MCF 10A (cell line): Measurements from ENCODE around the gene C20orf173. TPM values are rescaled to one million over a fixed set of nuclear protein-coding genes. Genes with fewer than 3 reads are reported as not detected.

Source experiments
- BruUV-seq: library from RNA; stranded (reverse); fragments of 400-500 nt; replicated peaks from 2 replicates; lab custom pipeline; 2021; lab: Mats Ljungman, UMichigan
- CTCF ChIA-PET: fragments of 300-600 bp; sonication (Branson Sonifier 250); formaldehyde crosslinking; extraction: SDS; loops from one replicate; lab custom pipeline; 2021; ENCODE audit warnings: antibody characterized with exemption, inconsistent platforms; lab: Yijun Ruan, JAX
- POLR2A ChIA-PET: fragments of 300-600, 350-650 bp; sonication (Branson Sonifier 250); formaldehyde crosslinking; extraction: SDS; loops from one replicate; lab custom pipeline; 2020; ENCODE audit warnings: antibody characterized with exemption, inconsistent platforms; lab: Yijun Ruan, JAX
- DNase-seq: peaks from one replicate; pipeline ENCODE4 v3.0.0-alpha.2; 2018; ENCODE audit not compliant: unreplicated experiment
- H3K27ac Mint-ChIP-seq: one replicate; pipeline ENCODE4 v1.8.0; 2022; ENCODE audit warnings: mild to moderate bottlenecking, low read depth, mixed read lengths; ENCODE audit not compliant: unreplicated experiment
- H3K27me3 Mint-ChIP-seq: one replicate; pipeline ENCODE4 v1.8.0; 2022; ENCODE audit warnings: mixed read lengths; ENCODE audit not compliant: insufficient read depth, unreplicated experiment
- H3K36me3 Mint-ChIP-seq: one replicate; pipeline ENCODE4 v1.8.0; 2022; ENCODE audit warnings: mild to moderate bottlenecking, moderate library complexity, mixed read lengths; ENCODE audit not compliant: insufficient read depth, unreplicated experiment
- H3K4me1 Mint-ChIP-seq: one replicate; pipeline ENCODE4 v1.8.0; 2022; ENCODE audit warnings: mixed read lengths; ENCODE audit not compliant: insufficient read depth, unreplicated experiment
- H3K4me3 Mint-ChIP-seq: one replicate; pipeline ENCODE4 v1.8.0; 2022; ENCODE audit warnings: mild to moderate bottlenecking, moderate library complexity, mixed read lengths; ENCODE audit not compliant: unreplicated experiment
- H3K9me3 Mint-ChIP-seq: one replicate; pipeline ENCODE4 v1.8.0; 2022; ENCODE audit warnings: mixed read lengths; ENCODE audit not compliant: unreplicated experiment
- intact Hi-C: fragments of 100-400 bp; cut with micrococcal nuclease; formaldehyde crosslinking; loops from 2 replicates; pipeline ENCODE4 v1.14.1; 2022
- total RNA-seq: library from RNA; stranded (reverse); gene quantifications from 2 replicates; pipeline ENCODE4 v1.2.3, GENCODE V29; 2022
- TF ChIP-seq, protein P1 (sequence below): fragments of 200-600 bp; IDR thresholded peaks from one replicate; pipeline ENCODE4 v1.8.0; 2022; ENCODE audit warnings: antibody characterized with exemption, mild to moderate bottlenecking; ENCODE audit not compliant: unreplicated experiment

The C20orf173 gene
- total RNA-seq, 1 experiment from 2014 or later = not detected

- no peaks in the 10 kb centered on the region for H3K27me3 Mint-ChIP-seq
- TF ChIP-seq, protein P1, sequence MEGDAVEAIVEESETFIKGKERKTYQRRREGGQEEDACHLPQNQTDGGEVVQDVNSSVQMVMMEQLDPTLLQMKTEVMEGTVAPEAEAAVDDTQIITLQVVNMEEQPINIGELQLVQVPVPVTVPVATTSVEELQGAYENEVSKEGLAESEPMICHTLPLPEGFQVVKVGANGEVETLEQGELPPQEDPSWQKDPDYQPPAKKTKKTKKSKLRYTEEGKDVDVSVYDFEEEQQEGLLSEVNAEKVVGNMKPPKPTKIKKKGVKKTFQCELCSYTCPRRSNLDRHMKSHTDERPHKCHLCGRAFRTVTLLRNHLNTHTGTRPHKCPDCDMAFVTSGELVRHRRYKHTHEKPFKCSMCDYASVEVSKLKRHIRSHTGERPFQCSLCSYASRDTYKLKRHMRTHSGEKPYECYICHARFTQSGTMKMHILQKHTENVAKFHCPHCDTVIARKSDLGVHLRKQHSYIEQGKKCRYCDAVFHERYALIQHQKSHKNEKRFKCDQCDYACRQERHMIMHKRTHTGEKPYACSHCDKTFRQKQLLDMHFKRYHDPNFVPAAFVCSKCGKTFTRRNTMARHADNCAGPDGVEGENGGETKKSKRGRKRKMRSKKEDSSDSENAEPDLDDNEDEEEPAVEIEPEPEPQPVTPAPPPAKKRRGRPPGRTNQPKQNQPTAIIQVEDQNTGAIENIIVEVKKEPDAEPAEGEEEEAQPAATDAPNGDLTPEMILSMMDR = no peak
- CTCF ChIA-PET = interaction anchor here (0.5 to 1.7 kb wide), 6 partner anchors 10 to 197 kb away, joined by 3 to 7 read pairs (median 3); no protein-coding TSS in a partner anchor
- no peaks in the 10 kb centered on the region for H3K9me3 Mint-ChIP-seq
- intact Hi-C loops = no loop called here
- peaks cover 22% of the 10 kb centered on the region for H3K36me3 Mint-ChIP-seq
- BruUV-seq = no TSS peak
- DNase-seq = no peak
- H3K27ac Mint-ChIP-seq = no peak overlapping the region
- H3K4me1 Mint-ChIP-seq = no peaks in the 10 kb centered on the region
- no peak overlapping the region for H3K4me3 Mint-ChIP-seq
- POLR2A ChIA-PET = interaction anchor here (1.4 to 1.7 kb wide), 2 partner anchors 9 to 185 kb away, joined by 4 to 6 read pairs; no protein-coding TSS in a partner anchor
Measured at GRCh38 chr20:35478804-35479472, 50.5 kb downstream of the C20orf173 start.

Other genes with a start within 250 kb of the C20orf173 start
- gene EIF6, start 244.9 kb downstream of the C20orf173 start, total RNA-seq = 322 and 354 TPM in 2 replicates
- not detected in 2 replicates for gene FAM83C, start 237.2 kb downstream of the C20orf173 start, total RNA-seq
- 45.2 and 55.8 TPM in 2 replicates for gene UQCC1, start 117.7 kb downstream of the C20orf173 start, total RNA-seq
- not detected in 2 replicates for gene GDF5, start 91.4 kb downstream of the C20orf173 start, total RNA-seq
- 41.0 and 44.0 TPM in 2 replicates for gene CEP250, start 74.1 kb downstream of the C20orf173 start, total RNA-seq
- gene ERGIC3, start 12.4 kb upstream of the C20orf173 start, total RNA-seq = 222 and 260 TPM in 2 replicates
- 0.96 and 1.6 TPM in 2 replicates for gene SPAG4, start 86.2 kb upstream of the C20orf173 start, total RNA-seq
- 161 and 194 TPM in 2 replicates for gene CPNE1, start 135.2 kb upstream of the C20orf173 start, total RNA-seq
- gene RBM12, start 135.2 kb upstream of the C20orf173 start, total RNA-seq = 60.1 and 64.3 TPM in 2 replicates
- gene NFS1, start 169.7 kb upstream of the C20orf173 start, total RNA-seq = 27.6 and 28.6 TPM in 2 replicates
- gene ROMO1, start 169.8 kb upstream of the C20orf173 start, total RNA-seq = 173 and 192 TPM in 2 replicates
- 380 and 438 TPM in 2 replicates for gene RBM39, start 212.6 kb upstream of the C20orf173 start, total RNA-seq
- 64.2 and 74.7 TPM in 2 replicates for gene PHF20, start 242.4 kb upstream of the C20orf173 start, total RNA-seq